H1 (cell line): ENCODE measurements around the gene RRAGB. TPM values are rescaled to one million over a fixed set of nuclear protein-coding genes. Genes with fewer than 3 reads are reported as not detected.

Source experiments
- EGR1 ChIP-seq: IDR thresholded peaks from 2 replicates; pipeline ENCODE4 v1.6.1; 2011; ENCODE audit warnings: low read depth, low read length, borderline replicate concordance
- FOSL1 ChIP-seq: IDR thresholded peaks from 2 replicates; pipeline ENCODE4 v1.6.1; 2011; ENCODE audit warnings: mild to moderate bottlenecking, low read depth, low read length, moderate library complexity; ENCODE audit not compliant: insufficient read depth
- RAD21 ChIP-seq, 2 experiments: IDR thresholded peaks in 1 of 2; conservative IDR thresholded peaks in 1 of 2; 2 replicates each; pipeline ENCODE4 v1.6.1; 2011; ENCODE audit warnings: low read depth in 2 of 2, low read length in 2 of 2, improper control_type of control experiment in 1 of 2, inconsistent platforms in 1 of 2, mild to moderate bottlenecking in 1 of 2, moderate library complexity in 1 of 2
- SP2 ChIP-seq: IDR thresholded peaks from 2 replicates; pipeline ENCODE4 v1.6.1; 2012; ENCODE audit warnings: mild to moderate bottlenecking, low read length, inconsistent platforms
- TCF12 ChIP-seq: IDR thresholded peaks from 2 replicates; pipeline ENCODE4 v1.6.1; 2011; ENCODE audit warnings: low read depth, mild to moderate bottlenecking, low read length
- TEAD4 ChIP-seq: IDR thresholded peaks from 2 replicates; pipeline ENCODE4 v1.6.1; 2012; ENCODE audit warnings: low read depth, low read length, inconsistent platforms, mixed read lengths
- polyA plus RNA-seq, 7 experiments: library from polyadenylated mRNA; depleted of rRNA in 3 of 7; stranded (reverse) in 5 of 7; unstranded in 2 of 7; fragments of >200 nt in 5 of 7; fragments of 200-250 nt in 2 of 7; gene quantifications; 1 replicate in 5 of 7; 2 replicates in 1 of 7; 4 replicates in 1 of 7; pipeline versions ENCODE4 v1.2.1 to v1.2.3, GENCODE V29; 2011 to 2013; ENCODE audit warnings: missing spikeins in 2 of 7, mixed read lengths in 2 of 7
- total RNA-seq: library from RNA; stranded (reverse); fragmentation: NEBNext Ultra II Directional; extraction: Animal tissue kit (Norgen Biotek cat#: 25700); gene quantifications from 2 replicates; pipeline ENCODE4 v1.2.1, GENCODE V29; 2021
- TF ChIP-seq, protein P1 (sequence below): fragments of 300-600 bp; sonication (generic); IDR thresholded peaks from 2 replicates; pipeline ENCODE4 v1.7.1; 2012; ENCODE audit warnings: low read length, moderate library complexity, mild to moderate bottlenecking, inconsistent platforms; ENCODE audit not compliant: insufficient replicate concordance
- TF ChIP-seq, protein P2 (sequence below): IDR thresholded peaks from 2 replicates; pipeline ENCODE4 v1.6.1; 2012; ENCODE audit warnings: inconsistent platforms

Gene RRAGB
- total and polyA plus RNA-seq, 2 of the 8 experiments (the other 6 are each of a cell fraction or from before 2014, with no cell fraction given): 5.8 to 6.8 TPM

DNA sequence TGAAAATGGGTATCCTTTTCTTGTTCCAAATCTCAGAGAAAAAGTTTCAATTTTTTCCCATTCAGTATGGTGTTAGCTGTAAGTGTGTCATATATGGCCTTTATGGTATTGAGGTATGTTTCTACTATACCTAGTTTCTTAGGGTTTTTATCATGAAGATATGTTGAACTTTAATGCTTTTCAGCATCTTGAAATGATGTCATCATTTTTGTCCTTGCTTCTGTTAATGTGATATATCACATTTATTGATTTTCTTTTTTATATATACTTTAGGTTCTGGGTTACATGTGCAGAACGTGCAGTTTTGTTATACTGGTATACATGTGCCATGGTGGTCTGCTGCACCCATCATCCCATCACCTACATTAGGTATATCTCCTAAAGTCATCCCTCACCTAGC, 49.5 kb upstream of the RRAGB start (continued):
- TF ChIP-seq, protein P1, sequence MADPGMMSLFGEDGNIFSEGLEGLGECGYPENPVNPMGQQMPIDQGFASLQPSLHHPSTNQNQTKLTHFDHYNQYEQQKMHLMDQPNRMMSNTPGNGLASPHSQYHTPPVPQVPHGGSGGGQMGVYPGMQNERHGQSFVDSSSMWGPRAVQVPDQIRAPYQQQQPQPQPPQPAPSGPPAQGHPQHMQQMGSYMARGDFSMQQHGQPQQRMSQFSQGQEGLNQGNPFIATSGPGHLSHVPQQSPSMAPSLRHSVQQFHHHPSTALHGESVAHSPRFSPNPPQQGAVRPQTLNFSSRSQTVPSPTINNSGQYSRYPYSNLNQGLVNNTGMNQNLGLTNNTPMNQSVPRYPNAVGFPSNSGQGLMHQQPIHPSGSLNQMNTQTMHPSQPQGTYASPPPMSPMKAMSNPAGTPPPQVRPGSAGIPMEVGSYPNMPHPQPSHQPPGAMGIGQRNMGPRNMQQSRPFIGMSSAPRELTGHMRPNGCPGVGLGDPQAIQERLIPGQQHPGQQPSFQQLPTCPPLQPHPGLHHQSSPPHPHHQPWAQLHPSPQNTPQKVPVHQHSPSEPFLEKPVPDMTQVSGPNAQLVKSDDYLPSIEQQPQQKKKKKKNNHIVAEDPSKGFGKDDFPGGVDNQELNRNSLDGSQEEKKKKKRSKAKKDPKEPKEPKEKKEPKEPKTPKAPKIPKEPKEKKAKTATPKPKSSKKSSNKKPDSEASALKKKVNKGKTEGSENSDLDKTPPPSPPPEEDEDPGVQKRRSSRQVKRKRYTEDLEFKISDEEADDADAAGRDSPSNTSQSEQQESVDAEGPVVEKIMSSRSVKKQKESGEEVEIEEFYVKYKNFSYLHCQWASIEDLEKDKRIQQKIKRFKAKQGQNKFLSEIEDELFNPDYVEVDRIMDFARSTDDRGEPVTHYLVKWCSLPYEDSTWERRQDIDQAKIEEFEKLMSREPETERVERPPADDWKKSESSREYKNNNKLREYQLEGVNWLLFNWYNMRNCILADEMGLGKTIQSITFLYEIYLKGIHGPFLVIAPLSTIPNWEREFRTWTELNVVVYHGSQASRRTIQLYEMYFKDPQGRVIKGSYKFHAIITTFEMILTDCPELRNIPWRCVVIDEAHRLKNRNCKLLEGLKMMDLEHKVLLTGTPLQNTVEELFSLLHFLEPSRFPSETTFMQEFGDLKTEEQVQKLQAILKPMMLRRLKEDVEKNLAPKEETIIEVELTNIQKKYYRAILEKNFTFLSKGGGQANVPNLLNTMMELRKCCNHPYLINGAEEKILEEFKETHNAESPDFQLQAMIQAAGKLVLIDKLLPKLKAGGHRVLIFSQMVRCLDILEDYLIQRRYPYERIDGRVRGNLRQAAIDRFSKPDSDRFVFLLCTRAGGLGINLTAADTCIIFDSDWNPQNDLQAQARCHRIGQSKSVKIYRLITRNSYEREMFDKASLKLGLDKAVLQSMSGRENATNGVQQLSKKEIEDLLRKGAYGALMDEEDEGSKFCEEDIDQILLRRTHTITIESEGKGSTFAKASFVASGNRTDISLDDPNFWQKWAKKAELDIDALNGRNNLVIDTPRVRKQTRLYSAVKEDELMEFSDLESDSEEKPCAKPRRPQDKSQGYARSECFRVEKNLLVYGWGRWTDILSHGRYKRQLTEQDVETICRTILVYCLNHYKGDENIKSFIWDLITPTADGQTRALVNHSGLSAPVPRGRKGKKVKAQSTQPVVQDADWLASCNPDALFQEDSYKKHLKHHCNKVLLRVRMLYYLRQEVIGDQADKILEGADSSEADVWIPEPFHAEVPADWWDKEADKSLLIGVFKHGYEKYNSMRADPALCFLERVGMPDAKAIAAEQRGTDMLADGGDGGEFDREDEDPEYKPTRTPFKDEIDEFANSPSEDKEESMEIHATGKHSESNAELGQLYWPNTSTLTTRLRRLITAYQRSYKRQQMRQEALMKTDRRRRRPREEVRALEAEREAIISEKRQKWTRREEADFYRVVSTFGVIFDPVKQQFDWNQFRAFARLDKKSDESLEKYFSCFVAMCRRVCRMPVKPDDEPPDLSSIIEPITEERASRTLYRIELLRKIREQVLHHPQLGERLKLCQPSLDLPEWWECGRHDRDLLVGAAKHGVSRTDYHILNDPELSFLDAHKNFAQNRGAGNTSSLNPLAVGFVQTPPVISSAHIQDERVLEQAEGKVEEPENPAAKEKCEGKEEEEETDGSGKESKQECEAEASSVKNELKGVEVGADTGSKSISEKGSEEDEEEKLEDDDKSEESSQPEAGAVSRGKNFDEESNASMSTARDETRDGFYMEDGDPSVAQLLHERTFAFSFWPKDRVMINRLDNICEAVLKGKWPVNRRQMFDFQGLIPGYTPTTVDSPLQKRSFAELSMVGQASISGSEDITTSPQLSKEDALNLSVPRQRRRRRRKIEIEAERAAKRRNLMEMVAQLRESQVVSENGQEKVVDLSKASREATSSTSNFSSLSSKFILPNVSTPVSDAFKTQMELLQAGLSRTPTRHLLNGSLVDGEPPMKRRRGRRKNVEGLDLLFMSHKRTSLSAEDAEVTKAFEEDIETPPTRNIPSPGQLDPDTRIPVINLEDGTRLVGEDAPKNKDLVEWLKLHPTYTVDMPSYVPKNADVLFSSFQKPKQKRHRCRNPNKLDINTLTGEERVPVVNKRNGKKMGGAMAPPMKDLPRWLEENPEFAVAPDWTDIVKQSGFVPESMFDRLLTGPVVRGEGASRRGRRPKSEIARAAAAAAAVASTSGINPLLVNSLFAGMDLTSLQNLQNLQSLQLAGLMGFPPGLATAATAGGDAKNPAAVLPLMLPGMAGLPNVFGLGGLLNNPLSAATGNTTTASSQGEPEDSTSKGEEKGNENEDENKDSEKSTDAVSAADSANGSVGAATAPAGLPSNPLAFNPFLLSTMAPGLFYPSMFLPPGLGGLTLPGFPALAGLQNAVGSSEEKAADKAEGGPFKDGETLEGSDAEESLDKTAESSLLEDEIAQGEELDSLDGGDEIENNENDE: no peak
- no peak for TF ChIP-seq FOSL1
- no peak for TF ChIP-seq SP2
- no peak for TF ChIP-seq TEAD4
- no peak for TF ChIP-seq RAD21 (IDR thresholded peaks at IDR 0.05 in 1 of 2, conservative IDR thresholded peaks at IDR 0.05 in 1 of 2; ENCODE audit: low read depth in 2 of 2, low read length in 2 of 2)
- no peak for TF ChIP-seq TCF12
- TF ChIP-seq, protein P2, sequence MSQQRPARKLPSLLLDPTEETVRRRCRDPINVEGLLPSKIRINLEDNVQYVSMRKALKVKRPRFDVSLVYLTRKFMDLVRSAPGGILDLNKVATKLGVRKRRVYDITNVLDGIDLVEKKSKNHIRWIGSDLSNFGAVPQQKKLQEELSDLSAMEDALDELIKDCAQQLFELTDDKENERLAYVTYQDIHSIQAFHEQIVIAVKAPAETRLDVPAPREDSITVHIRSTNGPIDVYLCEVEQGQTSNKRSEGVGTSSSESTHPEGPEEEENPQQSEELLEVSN: no peak
- no peak for TF ChIP-seq EGR1
